ENCODE results near the gene SLC6A6. TPM values are rescaled to one million over a fixed set of nuclear protein-coding genes. Genes with fewer than 3 reads are reported as not detected.

SLC6A6 gene
- total RNA-seq, 1 donor from 2014 or later: 24.2 TPM

DNA sequence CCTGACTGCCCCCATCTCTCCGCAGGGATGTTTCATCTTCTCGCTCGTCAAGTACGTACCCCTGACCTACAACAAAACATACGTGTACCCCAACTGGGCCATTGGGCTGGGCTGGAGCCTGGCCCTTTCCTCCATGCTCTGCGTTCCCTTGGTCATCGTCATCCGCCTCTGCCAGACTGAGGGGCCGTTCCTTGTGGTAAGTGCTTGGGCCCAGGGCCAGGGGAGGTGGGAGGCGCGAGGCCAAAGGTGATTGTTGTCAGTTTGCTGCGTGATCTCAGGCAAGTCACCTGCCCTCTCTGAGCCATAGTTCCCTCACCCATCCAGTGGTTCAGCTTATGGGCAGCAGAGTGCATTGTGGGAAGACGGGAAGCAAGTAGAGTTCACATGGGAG is 79.2 kb downstream of the SLC6A6 start:
- Histone ChIP-seq H3K4me2 (ENCODE audit: low read length) (no peak overlapping the region), H3K27me3 (ENCODE audit: insufficient read depth, low read length) (no peaks in the 10 kb centered on the region), H3K36me3 (ENCODE audit: insufficient read depth, low read length) (peaks cover 12% of the 10 kb centered on the region), H3K4me3 (ENCODE audit: insufficient read depth, low read depth, low read length) (no peak overlapping the region), H4K20me1 (ENCODE audit: insufficient read depth, low read length) (no peaks in the 10 kb centered on the region), H3K27ac (ENCODE audit: low read depth, low read length) (no peak overlapping the region), H3K4me1 (ENCODE audit: insufficient read depth, low read length) (peaks cover 6% of the 10 kb centered on the region), H3K9me3 (ENCODE audit: insufficient read depth, low read depth, low read length) (no peaks in the 10 kb centered on the region), H3K79me2 (ENCODE audit: insufficient read depth, low read length) (no peaks in the 10 kb centered on the region), H2AFZ (ENCODE audit: low read depth, low read length) (no peak overlapping the region), H3K9ac (ENCODE audit: low read length) (no peak overlapping the region)
- FAIRE-seq (no peak), DNase-seq (ENCODE audit: low read depth) (no peak)
- Mint-ChIP-seq H3K4me3 (ENCODE audit: unreplicated experiment) (no peak overlapping the region), H3K27me3 (ENCODE audit: low read depth, unreplicated experiment) (peaks cover 3% of the 10 kb centered on the region), H3K36me3 (ENCODE audit: low read depth, unreplicated experiment) (peaks cover 36% of the 10 kb centered on the region), H3K4me1 (ENCODE audit: low read depth, unreplicated experiment) (peaks cover 7% of the 10 kb centered on the region), H3K27ac (ENCODE audit: unreplicated experiment) (no peak overlapping the region), H3K9me3 (ENCODE audit: unreplicated experiment) (peaks cover 4% of the 10 kb centered on the region)
- no peak for TF ChIP-seq EZH2 (IDR thresholded peaks at IDR 0.05; ENCODE audit: insufficient read depth, low read length)
- TF ChIP-seq, protein P1, sequence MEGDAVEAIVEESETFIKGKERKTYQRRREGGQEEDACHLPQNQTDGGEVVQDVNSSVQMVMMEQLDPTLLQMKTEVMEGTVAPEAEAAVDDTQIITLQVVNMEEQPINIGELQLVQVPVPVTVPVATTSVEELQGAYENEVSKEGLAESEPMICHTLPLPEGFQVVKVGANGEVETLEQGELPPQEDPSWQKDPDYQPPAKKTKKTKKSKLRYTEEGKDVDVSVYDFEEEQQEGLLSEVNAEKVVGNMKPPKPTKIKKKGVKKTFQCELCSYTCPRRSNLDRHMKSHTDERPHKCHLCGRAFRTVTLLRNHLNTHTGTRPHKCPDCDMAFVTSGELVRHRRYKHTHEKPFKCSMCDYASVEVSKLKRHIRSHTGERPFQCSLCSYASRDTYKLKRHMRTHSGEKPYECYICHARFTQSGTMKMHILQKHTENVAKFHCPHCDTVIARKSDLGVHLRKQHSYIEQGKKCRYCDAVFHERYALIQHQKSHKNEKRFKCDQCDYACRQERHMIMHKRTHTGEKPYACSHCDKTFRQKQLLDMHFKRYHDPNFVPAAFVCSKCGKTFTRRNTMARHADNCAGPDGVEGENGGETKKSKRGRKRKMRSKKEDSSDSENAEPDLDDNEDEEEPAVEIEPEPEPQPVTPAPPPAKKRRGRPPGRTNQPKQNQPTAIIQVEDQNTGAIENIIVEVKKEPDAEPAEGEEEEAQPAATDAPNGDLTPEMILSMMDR (IDR thresholded peaks at IDR 0.05; ENCODE audit: insufficient read depth, low read depth, low read length): no peak

DNA sequence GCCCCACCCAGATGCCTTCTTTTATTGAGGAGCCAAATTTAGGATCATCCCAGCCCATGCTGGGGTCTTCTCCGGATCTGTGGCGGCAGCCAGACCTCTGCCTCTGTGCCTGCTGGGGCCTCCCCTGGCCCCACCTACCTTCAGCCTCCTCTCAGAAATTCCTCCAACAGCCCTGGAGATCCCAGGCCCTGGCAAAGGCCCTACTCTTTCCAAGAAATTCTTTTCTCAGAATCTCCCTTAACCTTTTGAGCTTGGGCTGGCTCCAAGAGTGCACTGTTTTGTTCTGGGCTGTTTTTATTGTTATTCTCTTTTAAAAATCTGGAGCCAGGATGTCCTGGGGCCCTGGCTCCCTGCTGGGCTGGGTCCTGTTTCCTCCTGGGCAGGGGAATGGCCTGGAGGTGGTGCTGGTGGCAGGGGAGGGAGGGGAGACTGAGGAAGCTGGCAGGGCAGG is 79.9 kb downstream of the SLC6A6 start:
- Histone ChIP-seq H3K79me2 (ENCODE audit: insufficient read depth, low read length) (no peaks in the 10 kb centered on the region), H3K9me3 (ENCODE audit: insufficient read depth, low read depth, low read length) (no peaks in the 10 kb centered on the region), H3K4me3 (ENCODE audit: insufficient read depth, low read depth, low read length) (no peak overlapping the region), H3K4me2 (ENCODE audit: low read length) (no peak overlapping the region), H3K27me3 (ENCODE audit: insufficient read depth, low read length) (no peaks in the 10 kb centered on the region), H2AFZ (ENCODE audit: low read depth, low read length) (no peak overlapping the region), H3K27ac (ENCODE audit: low read depth, low read length) (no peak overlapping the region), H3K4me1 (ENCODE audit: insufficient read depth, low read length) (peaks cover 6% of the 10 kb centered on the region), H3K36me3 (ENCODE audit: insufficient read depth, low read length) (peaks cover 13% of the 10 kb centered on the region), H3K9ac (ENCODE audit: low read length) (no peak overlapping the region), H4K20me1 (ENCODE audit: insufficient read depth, low read length) (no peaks in the 10 kb centered on the region)
- Mint-ChIP-seq H3K27me3 (ENCODE audit: low read depth, unreplicated experiment) (peaks cover 3% of the 10 kb centered on the region), H3K36me3 (ENCODE audit: low read depth, unreplicated experiment) (peaks cover 33% of the 10 kb centered on the region), H3K4me3 (ENCODE audit: unreplicated experiment) (no peak overlapping the region), H3K27ac (ENCODE audit: unreplicated experiment) (no peak overlapping the region), H3K9me3 (ENCODE audit: unreplicated experiment) (peaks cover 4% of the 10 kb centered on the region), H3K4me1 (ENCODE audit: low read depth, unreplicated experiment) (peaks cover 7% of the 10 kb centered on the region)
- DNase-seq (ENCODE audit: low read depth) (no peak), FAIRE-seq (no peak)
- TF ChIP-seq EZH2 (IDR thresholded peaks at IDR 0.05; ENCODE audit: insufficient read depth, low read length): no peak

DNA sequence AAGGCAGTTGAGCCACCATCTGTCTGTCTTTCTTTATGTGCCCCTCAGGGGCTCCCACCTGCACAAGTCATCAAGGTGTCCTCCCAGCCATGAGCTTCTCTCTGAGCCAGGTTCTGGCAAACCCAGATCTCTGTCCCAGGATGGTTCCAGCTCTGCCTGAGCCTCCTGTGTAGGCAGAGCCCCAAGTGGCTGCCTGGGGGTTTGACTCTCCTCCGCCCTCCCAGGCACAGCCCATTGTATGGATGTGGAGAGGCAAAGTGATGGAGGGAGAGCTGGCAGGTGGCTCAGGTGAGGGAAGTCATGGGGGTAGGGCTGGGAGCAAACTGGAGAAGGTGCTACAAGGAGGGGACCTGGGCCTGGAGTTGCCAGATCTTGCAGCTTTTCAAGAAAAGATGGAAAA is 80.9 kb downstream of the SLC6A6 start:
- Mint-ChIP-seq H3K27me3 (ENCODE audit: low read depth, unreplicated experiment) (peaks cover 3% of the 10 kb centered on the region), H3K27ac (ENCODE audit: unreplicated experiment) (no peak overlapping the region), H3K9me3 (ENCODE audit: unreplicated experiment) (peaks cover 1% of the 10 kb centered on the region), H3K4me1 (ENCODE audit: low read depth, unreplicated experiment) (peaks cover 8% of the 10 kb centered on the region), H3K36me3 (ENCODE audit: low read depth, unreplicated experiment) (peaks cover 32% of the 10 kb centered on the region), H3K4me3 (ENCODE audit: unreplicated experiment) (no peak overlapping the region)
- H3K36me3 ChIP-seq (ENCODE audit: insufficient read depth, low read length): peaks cover 13% of the 10 kb centered on the region
- no peak overlapping the region for H3K4me3 ChIP-seq (ENCODE audit: insufficient read depth, low read depth, low read length)
- H3K27ac ChIP-seq (ENCODE audit: low read depth, low read length): no peak overlapping the region
- H3K9ac ChIP-seq (ENCODE audit: low read length): no peak overlapping the region
- H3K4me1 ChIP-seq (ENCODE audit: insufficient read depth, low read length): peaks cover 6% of the 10 kb centered on the region
- no peak for FAIRE-seq
- no peaks in the 10 kb centered on the region for H3K9me3 ChIP-seq (ENCODE audit: insufficient read depth, low read depth, low read length)
- H3K27me3 ChIP-seq (ENCODE audit: insufficient read depth, low read length): no peaks in the 10 kb centered on the region
- TF ChIP-seq, protein P1 (IDR thresholded peaks at IDR 0.05; ENCODE audit: insufficient read depth, low read depth, low read length): no peak
- no peak for TF ChIP-seq EZH2 (IDR thresholded peaks at IDR 0.05; ENCODE audit: insufficient read depth, low read length)
- H2AFZ ChIP-seq (ENCODE audit: low read depth, low read length): no peak overlapping the region
- no peak for DNase-seq (ENCODE audit: low read depth)
- no peak overlapping the region for H3K4me2 ChIP-seq (ENCODE audit: low read length)
- no peaks in the 10 kb centered on the region for H3K79me2 ChIP-seq (ENCODE audit: insufficient read depth, low read length)
- no peaks in the 10 kb centered on the region for H4K20me1 ChIP-seq (ENCODE audit: insufficient read depth, low read length)

Measured in astrocyte (in vitro differentiated cells and primary cell).